ENCODE results near the gene PTGR2. TPM values are rescaled to one million over a fixed set of nuclear protein-coding genes. Genes with fewer than 3 reads are reported as not detected.

PTGR2 gene
- 7.8 to 11.0 TPM (median 8.1 TPM) in 5 replicates for total RNA-seq (2022; extraction: Qiagen RNA extraction)

GRCh38 chr14:73851567-73852382 lies at the start of gene PTGR2:
TSS of gene PTGR2 (plus strand) at chr14:73851831. CDS start at chr14:73858863, 7,032 bp downstream.

GRCh38 chr14:73886449-73887317 lies 35.1 kb downstream of the PTGR2 start, which contains the start of gene ZNF410:
TSS of gene ZNF410 (plus strand) at chr14:73886859. CDS start at chr14:73892176, 5,317 bp downstream.

Other genes starting within 250 kb of the PTGR2 start
- not detected in 5 replicates for gene ACOT6, start 239.3 kb upstream of the PTGR2 start, total RNA-seq (2022; extraction: Qiagen RNA extraction)
- gene DNAL1, start 206.8 kb upstream of the PTGR2 start, total RNA-seq (2022; extraction: Qiagen RNA extraction), result 8.8 to 12.5 TPM (median 10.4 TPM) in 5 replicates
- gene PNMA1, start 137.4 kb upstream of the PTGR2 start, total RNA-seq (2022; extraction: Qiagen RNA extraction), result 56.7 to 67.3 TPM (median 58.8 TPM) in 5 replicates
- gene ZNF410, start 35.0 kb downstream of the PTGR2 start, total RNA-seq (2022; extraction: Qiagen RNA extraction), result 40.4 to 57.3 TPM (median 42.4 TPM) in 5 replicates
- 1.5 to 2.0 TPM (median 1.7 TPM) in 5 replicates for gene FAM161B, start 98.3 kb downstream of the PTGR2 start, total RNA-seq (2022; extraction: Qiagen RNA extraction)
- gene COQ6, start 98.5 kb downstream of the PTGR2 start, total RNA-seq (2022; extraction: Qiagen RNA extraction), result 26.2 to 29.2 TPM (median 27.5 TPM) in 5 replicates
- 5.5 to 7.3 TPM (median 6.4 TPM) in 5 replicates for gene ENTPD5, start 167.5 kb downstream of the PTGR2 start, total RNA-seq (2022; extraction: Qiagen RNA extraction)
- 2.7 to 5.4 TPM (median 2.9 TPM) in 5 replicates for gene BBOF1, start 167.5 kb downstream of the PTGR2 start, total RNA-seq (2022; extraction: Qiagen RNA extraction)
- 1.9 to 2.7 TPM (median 2.4 TPM) in 5 replicates for gene ALDH6A1, start 232.6 kb downstream of the PTGR2 start, total RNA-seq (2022; extraction: Qiagen RNA extraction)
- 3.9 to 6.6 TPM (median 4.7 TPM) in 5 replicates for gene LIN52, start 233.1 kb downstream of the PTGR2 start, total RNA-seq (2022; extraction: Qiagen RNA extraction)